Measurements from ENCODE around the gene DOCK3.
"Not testable (repeated sequence)": the region's sequence is repeated elsewhere in the genome, so short reads cannot be mapped to it uniquely, and the experiment has no call there.

DOCK3 gene

DNA sequence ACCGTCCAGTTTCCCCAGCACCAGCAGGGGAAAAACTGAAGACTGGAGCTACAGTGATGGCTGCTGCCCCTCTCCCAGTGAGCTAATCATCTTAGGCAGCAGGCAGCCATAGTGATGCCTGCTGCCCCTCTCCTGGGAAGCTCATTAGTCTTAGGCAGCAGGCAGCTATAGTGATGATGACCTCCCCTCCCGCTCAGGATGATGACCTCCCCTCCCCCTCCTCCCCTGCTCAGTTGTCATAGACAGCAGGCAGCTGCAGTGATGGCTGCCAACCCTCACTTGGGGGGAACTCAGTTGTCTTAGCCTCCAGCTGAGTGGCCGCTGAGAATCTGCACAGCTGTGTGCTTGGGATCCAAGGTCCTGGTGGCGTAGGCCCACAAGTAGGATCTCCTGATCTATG lies 629.5 kb downstream of the DOCK3 start:
- TF ChIP-seq EZH2 (optimal IDR thresholded peaks at IDR 0.05; ENCODE audit: low read depth, low read length) (no peak), CTCF (IDR thresholded peaks at IDR 0.05; ENCODE audit: low read length) (no peak), EZH2phosphoT487 (IDR thresholded peaks at IDR 0.05; ENCODE audit: low read length) (no peak)
- H3K79me2 ChIP-seq (ENCODE audit: low read length): no peaks in the 10 kb centered on the region
- DNase-seq: no peak
- H3K9me3 ChIP-seq (replicated peaks; ENCODE audit: insufficient read depth, low read length): no peaks in the 10 kb centered on the region
- no peak overlapping the region for H3K9ac ChIP-seq (ENCODE audit: low read length)
- no peaks in the 10 kb centered on the region for H4K20me1 ChIP-seq (ENCODE audit: insufficient read depth, low read length)
- H3K36me3 ChIP-seq (replicated peaks; ENCODE audit: insufficient read depth, low read length): no peaks in the 10 kb centered on the region
- no peak overlapping the region for H3K4me2 ChIP-seq (ENCODE audit: low read depth, low read length)
- no peaks in the 10 kb centered on the region for H3F3A ChIP-seq (ENCODE audit: insufficient read depth, low read length)
- no peak overlapping the region for H3K27ac ChIP-seq (ENCODE audit: low read length)
- H3K4me3 ChIP-seq (ENCODE audit: low read length): no peak overlapping the region
- H2AFZ ChIP-seq (ENCODE audit: low read length): no peak overlapping the region
- H3K27me3 ChIP-seq (replicated peaks; ENCODE audit: insufficient read depth, low read length): no peaks in the 10 kb centered on the region
- H3K9me2 ChIP-seq (replicated peaks; ENCODE audit: insufficient read depth, low read length): no peaks in the 10 kb centered on the region
- H3K4me1 ChIP-seq (ENCODE audit: low read length): no peaks in the 10 kb centered on the region

GRCh38 chr3:51306093-51306492 lies 631.4 kb downstream of the DOCK3 start:
- TF ChIP-seq EZH2phosphoT487 (IDR thresholded peaks at IDR 0.05; ENCODE audit: low read length) (no peak), CTCF (IDR thresholded peaks at IDR 0.05; ENCODE audit: low read length) (no peak), EZH2 (optimal IDR thresholded peaks at IDR 0.05; ENCODE audit: low read depth, low read length) (no peak)
- Histone ChIP-seq H3K27ac (ENCODE audit: low read length) (no peak overlapping the region), H3F3A (ENCODE audit: insufficient read depth, low read length) (no peaks in the 10 kb centered on the region)

DNA sequence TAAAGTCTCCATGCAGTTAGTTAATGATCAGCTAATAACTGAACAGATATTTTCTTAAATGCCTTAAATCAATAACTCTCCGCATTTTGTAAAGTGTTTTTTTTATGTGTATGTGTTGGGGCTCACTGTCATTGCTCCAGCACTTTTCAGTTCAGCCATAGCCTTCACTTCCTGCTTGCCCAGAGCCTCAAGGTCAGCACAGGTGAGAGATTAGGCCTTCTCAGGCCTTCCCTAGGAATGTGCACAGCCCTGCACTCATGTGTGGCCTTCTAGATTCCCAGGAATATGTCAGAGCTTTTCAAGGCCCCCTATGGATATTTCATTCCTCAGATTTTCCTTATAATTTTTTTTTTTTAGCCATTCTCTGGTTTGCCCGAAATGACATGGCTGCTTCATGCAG lies 632.7 kb downstream of the DOCK3 start:
- DNase-seq: no peak
- Histone ChIP-seq H3K4me3 (ENCODE audit: low read length) (no peak overlapping the region), H3K27ac (ENCODE audit: low read length) (no peak overlapping the region), H3K27me3 (replicated peaks; ENCODE audit: insufficient read depth, low read length) (no peaks in the 10 kb centered on the region), H3K9ac (ENCODE audit: low read length) (no peak overlapping the region), H3F3A (ENCODE audit: insufficient read depth, low read length) (no peaks in the 10 kb centered on the region), H3K4me2 (ENCODE audit: low read depth, low read length) (no peak overlapping the region), H3K36me3 (replicated peaks; ENCODE audit: insufficient read depth, low read length) (no peaks in the 10 kb centered on the region), H2AFZ (ENCODE audit: low read length) (no peak overlapping the region), H3K9me2 (replicated peaks; ENCODE audit: insufficient read depth, low read length) (no peaks in the 10 kb centered on the region), H3K79me2 (ENCODE audit: low read length) (no peaks in the 10 kb centered on the region), H4K20me1 (ENCODE audit: insufficient read depth, low read length) (no peaks in the 10 kb centered on the region), H3K4me1 (ENCODE audit: low read length) (no peaks in the 10 kb centered on the region), H3K9me3 (replicated peaks; ENCODE audit: insufficient read depth, low read length) (no peaks in the 10 kb centered on the region)
- TF ChIP-seq CTCF (IDR thresholded peaks at IDR 0.05; ENCODE audit: low read length): no peak
- TF ChIP-seq EZH2 (optimal IDR thresholded peaks at IDR 0.05; ENCODE audit: low read depth, low read length): no peak
- no peak for TF ChIP-seq EZH2phosphoT487 (IDR thresholded peaks at IDR 0.05; ENCODE audit: low read length)

More at GRCh38 chr3:51306093-51306492, 631.4 kb downstream of the DOCK3 start:
- no peak overlapping the region for H3K4me2 ChIP-seq (ENCODE audit: low read depth, low read length)
- H4K20me1 ChIP-seq (ENCODE audit: insufficient read depth, low read length): no peaks in the 10 kb centered on the region
- no peak overlapping the region for H3K4me3 ChIP-seq (ENCODE audit: low read length)
- no peak for DNase-seq
- no peaks in the 10 kb centered on the region for H3K9me3 ChIP-seq (replicated peaks; ENCODE audit: insufficient read depth, low read length)
- no peaks in the 10 kb centered on the region for H3K4me1 ChIP-seq (ENCODE audit: low read length)
- no peaks in the 10 kb centered on the region for H3K9me2 ChIP-seq (replicated peaks; ENCODE audit: insufficient read depth, low read length)
- H2AFZ ChIP-seq (ENCODE audit: low read length): no peak overlapping the region
- H3K9ac ChIP-seq (ENCODE audit: low read length): no peak overlapping the region
- H3K79me2 ChIP-seq (ENCODE audit: low read length): no peaks in the 10 kb centered on the region
- no peaks in the 10 kb centered on the region for H3K27me3 ChIP-seq (replicated peaks; ENCODE audit: insufficient read depth, low read length)
- no peaks in the 10 kb centered on the region for H3K36me3 ChIP-seq (replicated peaks; ENCODE audit: insufficient read depth, low read length)

DNA sequence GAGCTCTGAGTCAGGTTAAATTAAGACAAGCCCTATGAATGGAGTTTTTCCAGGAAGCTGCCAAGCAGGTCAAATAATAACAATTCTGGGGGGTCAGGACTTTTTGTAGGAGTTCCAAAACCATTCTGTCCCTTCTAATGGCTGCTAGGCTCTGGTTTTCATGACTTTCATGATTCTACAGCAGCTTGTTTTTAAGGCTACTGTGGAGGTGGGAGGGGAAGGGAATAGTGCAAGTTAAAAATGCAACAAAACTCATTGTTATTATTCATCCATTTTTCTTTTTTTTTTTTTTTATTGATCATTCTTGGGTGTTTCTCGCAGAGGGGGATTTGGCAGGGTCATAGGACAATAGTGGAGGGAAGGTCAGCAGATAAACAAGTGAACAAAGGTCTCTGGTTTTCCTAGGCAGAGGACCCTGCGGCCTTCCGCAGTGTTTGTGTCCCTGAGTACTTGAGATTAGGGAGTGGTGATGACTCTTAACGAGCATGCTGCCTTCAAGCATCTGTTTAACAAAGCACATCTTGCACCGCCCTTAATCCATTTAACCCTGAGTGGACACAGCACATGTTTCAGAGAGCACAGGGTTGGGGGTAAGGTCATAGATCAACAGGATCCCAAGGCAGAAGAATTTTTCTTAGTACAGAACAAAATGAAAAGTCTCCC lies 633.3 kb downstream of the DOCK3 start:
- H3K27me3 ChIP-seq (replicated peaks; ENCODE audit: insufficient read depth, low read length); DNase-seq; H3K36me3 ChIP-seq (replicated peaks; ENCODE audit: insufficient read depth, low read length); H3K4me1 ChIP-seq (ENCODE audit: low read length); H3K9me3 ChIP-seq (replicated peaks; ENCODE audit: insufficient read depth, low read length); H3K4me3 ChIP-seq (ENCODE audit: low read length); H2AFZ ChIP-seq (ENCODE audit: low read length); H3K9me2 ChIP-seq (replicated peaks; ENCODE audit: insufficient read depth, low read length); H3F3A ChIP-seq (ENCODE audit: insufficient read depth, low read length); H3K79me2 ChIP-seq (ENCODE audit: low read length); H3K4me2 ChIP-seq (ENCODE audit: low read depth, low read length); H3K9ac ChIP-seq (ENCODE audit: low read length); H3K27ac ChIP-seq (ENCODE audit: low read length); H4K20me1 ChIP-seq (ENCODE audit: insufficient read depth, low read length): not testable (repeated sequence)
